Effector memory CD4-positive, alpha-beta T cell (primary cell): Measurements from ENCODE around the gene ANK2.
"Not testable (repeated sequence)": the region's sequence is repeated elsewhere in the genome, so short reads cannot be mapped to it uniquely, and the experiment has no call there.

Source experiments
- DNase-seq, 3 donors: peaks; one replicate each; pipeline ENCODE4 v3.0.0-alpha.2; 2020
- H3K27ac ChIP-seq: 2 replicates; pipeline ENCODE4 v1.7.0; 2013; ENCODE audit warnings: mild to moderate bottlenecking, low read length, moderate library complexity; ENCODE audit not compliant: insufficient read depth, poor library complexity, severe bottlenecking
- H3K27me3 ChIP-seq: replicated peaks from 2 replicates; pipeline ENCODE4 v1.7.0; 2013; ENCODE audit warnings: mild to moderate bottlenecking, low read length; ENCODE audit not compliant: insufficient read depth, control insufficient read depth, poor library complexity, severe bottlenecking
- H3K36me3 ChIP-seq: 2 replicates; pipeline ENCODE4 v1.7.0; 2013; ENCODE audit warnings: mild to moderate bottlenecking, low read length, moderate library complexity; ENCODE audit not compliant: control insufficient read depth, insufficient read depth
- H3K4me1 ChIP-seq: 2 replicates; pipeline ENCODE4 v1.7.0; 2013; ENCODE audit warnings: low read length, mild to moderate bottlenecking; ENCODE audit not compliant: control insufficient read depth, insufficient read depth, poor library complexity, severe bottlenecking
- H3K4me3 ChIP-seq: 2 replicates; pipeline ENCODE4 v1.7.0; 2013; ENCODE audit warnings: low read length, low read depth, mild to moderate bottlenecking; ENCODE audit not compliant: insufficient read depth, poor library complexity, severe bottlenecking
- H3K9me3 ChIP-seq: 2 replicates; pipeline ENCODE4 v1.7.0; 2013; ENCODE audit warnings: mild to moderate bottlenecking, low read length, moderate library complexity; ENCODE audit not compliant: control insufficient read depth

ANK2 gene

GRCh38 chr4:113065629-113066028 lies 16.2 kb downstream of the ANK2 start:
- no peak overlapping the region for H3K4me3 ChIP-seq
- H3K27ac ChIP-seq: no peak overlapping the region
- no peaks in the 10 kb centered on the region for H3K36me3 ChIP-seq
- DNase-seq: no peak
- no peaks in the 10 kb centered on the region for H3K4me1 ChIP-seq
- H3K27me3 ChIP-seq: no peaks in the 10 kb centered on the region
- H3K9me3 ChIP-seq: no peaks in the 10 kb centered on the region

DNA sequence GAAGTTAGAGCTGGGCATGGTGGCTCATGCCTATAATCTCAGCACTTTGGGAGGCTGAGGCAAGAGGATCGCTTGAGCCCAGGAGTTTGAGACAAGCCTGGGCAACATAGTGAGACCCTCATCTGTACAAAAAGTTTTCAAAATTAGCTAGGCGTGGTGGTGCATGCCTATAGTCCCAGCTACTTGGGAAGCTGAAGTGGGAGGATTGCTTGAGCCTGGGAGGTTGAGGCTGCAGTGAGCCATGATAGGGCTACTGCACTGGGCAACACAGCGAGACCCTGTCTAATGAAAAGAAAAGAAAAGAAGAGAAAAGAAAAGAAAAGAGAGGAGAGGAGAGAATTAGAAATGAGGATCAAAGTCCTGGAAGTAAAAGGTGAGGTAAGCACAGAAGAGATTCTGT lies 19.3 kb downstream of the ANK2 start:
- H3K27ac ChIP-seq, DNase-seq, H3K4me3 ChIP-seq, H3K27me3 ChIP-seq, H3K36me3 ChIP-seq, H3K4me1 ChIP-seq, H3K9me3 ChIP-seq: not testable (repeated sequence)

GRCh38 chr4:113069212-113069892 lies 19.9 kb downstream of the ANK2 start:
- H3K9me3 ChIP-seq: no peaks in the 10 kb centered on the region
- no peak overlapping the region for H3K27ac ChIP-seq
- H3K36me3 ChIP-seq: no peaks in the 10 kb centered on the region
- H3K4me1 ChIP-seq: no peaks in the 10 kb centered on the region
- H3K27me3 ChIP-seq: no peaks in the 10 kb centered on the region
- H3K4me3 ChIP-seq: no peak overlapping the region
- DNase-seq: no peak

- no peak for DNase-seq
- Histone ChIP-seq H3K27me3 (no peaks in the 10 kb centered on the region), H3K4me1 (no peaks in the 10 kb centered on the region), H3K4me3 (no peak overlapping the region), H3K9me3 (no peaks in the 10 kb centered on the region), H3K36me3 (no peaks in the 10 kb centered on the region), H3K27ac (no peak overlapping the region)
These were observed 21.3 kb downstream of the ANK2 start for GRCh38 chr4:113070755-113071154.

DNA sequence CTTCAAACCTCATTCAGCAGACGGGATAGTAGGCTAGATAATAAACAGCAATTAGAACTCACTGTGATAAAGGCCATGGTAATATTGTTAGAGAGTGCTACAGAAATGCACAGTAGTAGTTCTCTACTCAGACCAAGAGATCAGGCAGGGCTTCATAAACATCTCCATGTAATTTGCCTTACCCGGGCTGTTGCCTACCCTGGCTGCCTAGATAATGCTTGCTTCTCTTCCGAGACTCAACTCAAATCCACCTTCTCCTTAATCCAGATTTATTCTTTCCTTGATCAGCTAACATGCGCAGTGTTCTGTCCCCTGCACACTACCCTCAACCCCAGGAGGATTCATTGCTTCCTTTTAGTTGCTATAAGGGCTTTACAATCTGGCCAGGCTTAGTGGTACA lies 21.8 kb downstream of the ANK2 start:
- Histone ChIP-seq H3K27me3 (no peaks in the 10 kb centered on the region), H3K9me3 (no peaks in the 10 kb centered on the region), H3K4me3 (no peak overlapping the region), H3K36me3 (no peaks in the 10 kb centered on the region), H3K4me1 (no peaks in the 10 kb centered on the region), H3K27ac (no peak overlapping the region)
- no peak for DNase-seq

DNA sequence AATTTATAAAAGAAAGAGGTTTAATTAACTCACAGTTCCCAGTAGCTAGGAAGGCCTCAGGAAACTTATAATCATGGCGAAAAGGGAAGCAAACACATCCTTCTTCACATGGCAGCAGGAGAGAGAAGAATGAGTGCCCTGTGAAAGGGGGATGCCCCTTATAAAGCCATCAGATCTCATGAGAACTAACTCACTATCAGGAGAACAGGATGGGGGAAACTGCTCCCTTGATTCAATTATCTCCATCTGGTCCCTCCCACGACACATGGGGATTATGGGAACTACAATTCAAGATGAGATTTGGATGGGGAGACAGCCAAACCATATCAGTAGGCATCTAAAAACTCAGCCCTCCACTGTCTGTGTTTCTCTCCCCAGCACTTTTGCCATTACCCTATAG lies 22.4 kb downstream of the ANK2 start:
- Histone ChIP-seq H3K27me3 (no peaks in the 10 kb centered on the region), H3K4me1 (no peaks in the 10 kb centered on the region), H3K36me3 (no peaks in the 10 kb centered on the region), H3K4me3 (no peak overlapping the region), H3K27ac (no peak overlapping the region), H3K9me3 (no peaks in the 10 kb centered on the region)
- no peak for DNase-seq

DNA sequence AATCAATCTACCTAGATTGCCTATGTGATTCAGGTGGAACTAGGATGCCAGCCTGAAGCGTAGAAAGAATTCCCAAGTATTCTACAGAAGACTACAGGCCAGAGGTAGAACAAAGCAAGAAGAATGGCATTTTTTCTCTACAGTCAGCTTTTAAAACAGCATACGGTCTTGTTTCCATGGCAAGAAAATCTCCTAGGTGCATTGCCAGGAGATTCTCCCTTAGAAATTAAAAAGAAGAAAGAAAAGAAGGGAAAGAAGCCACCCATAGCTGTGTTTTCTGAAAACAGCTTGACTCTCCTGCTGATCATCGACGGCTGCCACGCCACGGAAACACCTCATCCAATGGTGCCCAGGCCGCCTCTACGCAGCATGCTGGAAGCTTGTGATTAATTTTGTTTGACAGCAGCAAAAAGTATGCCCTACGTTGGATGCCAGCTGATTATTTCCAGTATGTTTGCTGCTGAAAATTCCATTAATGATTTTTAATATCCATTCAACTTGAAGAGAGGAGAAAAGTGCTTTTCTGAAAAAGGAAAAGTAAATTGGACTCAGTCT lies 24.1 kb downstream of the ANK2 start:
- DNase-seq: no peak
- no peak overlapping the region for H3K27ac ChIP-seq

GRCh38 chr4:113077575-113077974 lies 28.1 kb downstream of the ANK2 start:
- no peaks in the 10 kb centered on the region for H3K27me3 ChIP-seq
- DNase-seq: no peak
- H3K27ac ChIP-seq: no peak overlapping the region
- no peak overlapping the region for H3K4me3 ChIP-seq
- H3K9me3 ChIP-seq: no peaks in the 10 kb centered on the region
- H3K36me3 ChIP-seq: no peaks in the 10 kb centered on the region
- no peaks in the 10 kb centered on the region for H3K4me1 ChIP-seq

More for the DNA sequence above, 24.1 kb downstream of the ANK2 start:
- no peaks in the 10 kb centered on the region for H3K27me3 ChIP-seq
- H3K4me1 ChIP-seq: no peaks in the 10 kb centered on the region
- H3K36me3 ChIP-seq: no peaks in the 10 kb centered on the region
- no peaks in the 10 kb centered on the region for H3K9me3 ChIP-seq
- no peak overlapping the region for H3K4me3 ChIP-seq

DNA sequence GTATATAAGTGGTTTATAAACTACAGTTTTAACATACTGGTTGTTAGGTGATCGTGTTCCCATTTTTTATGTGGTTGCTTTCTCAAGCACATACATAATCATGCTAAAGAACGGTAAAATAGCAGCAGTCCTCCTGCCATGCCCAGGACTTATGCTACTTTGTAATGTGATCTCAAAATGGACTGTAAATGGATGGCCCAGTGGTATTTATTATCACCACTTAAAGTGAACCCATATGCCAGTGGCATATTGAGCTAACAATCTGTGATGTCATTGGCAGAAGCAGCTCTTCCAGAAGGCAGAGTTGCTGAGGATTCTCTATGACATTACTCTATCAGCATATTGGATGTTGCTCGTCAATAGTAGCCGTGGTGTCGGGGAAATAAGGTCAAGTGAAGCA lies 28.6 kb downstream of the ANK2 start:
- Histone ChIP-seq H3K27ac (no peak overlapping the region), H3K4me1 (no peaks in the 10 kb centered on the region), H3K4me3 (no peak overlapping the region), H3K27me3 (no peaks in the 10 kb centered on the region), H3K9me3 (no peaks in the 10 kb centered on the region), H3K36me3 (no peaks in the 10 kb centered on the region)
- no peak for DNase-seq

GRCh38 chr4:113080050-113080449 lies 30.6 kb downstream of the ANK2 start:
- Histone ChIP-seq H3K4me3 (no peak overlapping the region), H3K4me1 (no peaks in the 10 kb centered on the region), H3K27ac (no peak overlapping the region), H3K27me3 (no peaks in the 10 kb centered on the region), H3K9me3 (no peaks in the 10 kb centered on the region), H3K36me3 (no peaks in the 10 kb centered on the region)
- no peak for DNase-seq
